Endodermal cell (in vitro differentiated cells): Measurements from ENCODE around the gene ZDHHC5. TPM values are rescaled to one million over a fixed set of nuclear protein-coding genes. Genes with fewer than 3 reads are reported as not detected.
"Not testable (repeated sequence)": the region's sequence is repeated elsewhere in the genome, so short reads cannot be mapped to it uniquely, and the experiment has no call there.

ENCODE experiments used
- DNase-seq: peaks from one replicate; pipeline ENCODE4 v3.0.0-alpha.2; 2017
- H3K27ac ChIP-seq: 2 replicates; pipeline ENCODE4 v1.5.1; 2013; ENCODE audit warnings: mild to moderate bottlenecking, low read depth, low read length, moderate library complexity
- H3K27me3 ChIP-seq: 2 replicates; pipeline ENCODE4 v1.6.1; 2013; ENCODE audit warnings: mild to moderate bottlenecking, low read length, moderate library complexity; ENCODE audit not compliant: insufficient read depth, control insufficient read depth, poor library complexity, severe bottlenecking
- H3K36me3 ChIP-seq: 2 replicates; pipeline ENCODE4 v1.7.0; 2013; ENCODE audit warnings: mild to moderate bottlenecking, low read length, moderate library complexity; ENCODE audit not compliant: control insufficient read depth, insufficient read depth
- H3K4me1 ChIP-seq: one replicate; pipeline ENCODE4 v1.7.0; 2013; ENCODE audit warnings: low read length; ENCODE audit not compliant: control insufficient read depth, insufficient read depth
- H3K4me3 ChIP-seq: 2 replicates; pipeline ENCODE4 v1.5.1; 2013; ENCODE audit warnings: mild to moderate bottlenecking, low read length, moderate library complexity
- H3K9ac ChIP-seq: 2 replicates; pipeline ENCODE4 v1.6.1; 2013; ENCODE audit warnings: mild to moderate bottlenecking, low read length, moderate library complexity; ENCODE audit not compliant: poor library complexity, severe bottlenecking; ENCODE audit errors: extremely low read depth
- H3K9me3 ChIP-seq: 2 replicates; pipeline ENCODE4 v1.6.1; 2013; ENCODE audit warnings: mild to moderate bottlenecking, low read length, moderate library complexity; ENCODE audit not compliant: control insufficient read depth
- H3K27ac Mint-ChIP-seq: 2 replicates; pipeline ENCODE4 v1.8.0; 2020; ENCODE audit warnings: mixed read lengths
- H3K27me3 Mint-ChIP-seq: 2 replicates; pipeline ENCODE4 v1.8.0; 2021; ENCODE audit warnings: mild to moderate bottlenecking, mixed read lengths; ENCODE audit not compliant: insufficient read depth
- H3K36me3 Mint-ChIP-seq: 2 replicates; pipeline ENCODE4 v1.8.0; 2020; ENCODE audit warnings: low read depth, mixed read lengths
- H3K4me1 Mint-ChIP-seq: 2 replicates; pipeline ENCODE4 v1.8.0; 2020; ENCODE audit warnings: mixed read lengths
- H3K4me3 Mint-ChIP-seq: 2 replicates; pipeline ENCODE4 v1.8.0; 2020; ENCODE audit warnings: mild to moderate bottlenecking, moderate library complexity, mixed read lengths
- H3K9me3 Mint-ChIP-seq: 2 replicates; pipeline ENCODE4 v1.8.0; 2020; ENCODE audit warnings: mild to moderate bottlenecking, mixed read lengths
- WGBS, 2 experiments: methylation state at CpG; one replicate each; pipeline versions ENCODE4 v1.1.5 to v1.1.7; 2013; ENCODE audit warnings: missing lambda C conversion rate in 2 of 2, mixed read lengths in 1 of 2; ENCODE audit not compliant: insufficient coverage in 1 of 2, insufficient read length in 1 of 2; 5-methylcytosine and 5-hydroxymethylcytosine counted together
- total RNA-seq, 2 donors: library from RNA; stranded (reverse); fragmentation: NEBNext Ultra II Directional in 1 of 2; extraction: Animal tissue kit (Norgen Biotek cat#: 25700) in 1 of 2; gene quantifications; 2 replicates in 1 of 2; 3 replicates in 1 of 2; pipeline ENCODE4 v1.2.1, GENCODE V29; 2021
- TF ChIP-seq, protein P1 (sequence below): fragments of 200-600 bp; sonication (generic); conservative IDR thresholded peaks from 2 replicates; pipeline ENCODE4 v1.5.0; 2021; ENCODE audit warnings: antibody characterized with exemption, mild to moderate bottlenecking

The ZDHHC5 gene
- total RNA-seq, 2 donors from 2014 or later = 70.7 to 77.1 TPM

DNA sequence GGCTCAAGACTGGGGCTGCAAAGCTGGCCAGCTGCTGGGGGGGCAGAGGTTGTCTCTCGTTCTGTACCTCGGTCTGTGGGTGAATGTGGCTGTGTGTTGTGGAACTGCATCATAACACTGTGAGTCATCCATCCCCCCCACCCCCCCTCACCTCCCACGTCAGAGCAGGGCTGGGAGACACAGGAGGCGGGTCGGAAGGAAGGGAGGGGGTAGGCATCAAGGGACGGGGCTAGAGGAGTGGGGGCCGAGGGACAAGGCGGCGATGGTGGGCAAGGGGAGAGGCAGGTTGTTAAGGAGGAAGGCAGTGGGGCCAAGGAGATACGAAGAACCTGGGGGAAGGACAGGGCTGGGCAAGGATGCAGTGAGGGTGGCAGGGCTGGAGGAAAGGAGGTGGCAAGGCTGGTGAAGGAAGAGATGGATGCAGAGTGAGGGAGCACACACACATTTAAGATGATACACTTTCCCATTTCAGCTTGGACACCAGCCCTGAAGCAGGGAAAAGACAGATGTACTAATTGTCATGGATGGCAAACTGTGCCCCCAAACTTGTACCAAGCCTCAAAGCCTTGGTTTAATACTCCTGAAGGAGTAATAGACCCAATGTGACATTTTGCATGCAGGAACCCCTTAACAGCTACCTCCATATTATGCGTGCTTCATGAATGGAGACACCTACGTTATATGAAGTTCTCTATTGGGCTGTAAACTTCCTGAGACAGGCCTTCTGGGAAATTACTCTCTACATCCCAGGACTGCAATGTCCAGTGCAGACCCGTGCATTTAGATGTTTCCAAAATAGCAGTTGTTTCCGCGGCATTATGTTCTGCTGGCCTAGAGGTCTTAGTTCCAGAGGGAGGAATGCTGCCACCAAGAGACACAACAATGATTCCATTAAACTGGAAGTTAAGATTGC lies 17.8 kb upstream of the ZDHHC5 start, which contains the start of gene YPEL4:
TSS of gene YPEL4 (minus strand) at position 87 of the 913 bp plus-strand sequence. CDS start 2,805 bp downstream, outside the sequence.
- H3K27ac Mint-ChIP-seq = peak within 1 kb of the TSS; percentile 91
- peaks cover 61% of the 10 kb centered on the region for H3K4me1 Mint-ChIP-seq
- peak; percentile 89 for DNase-seq
- peaks cover 2% of the 10 kb centered on the region for H3K36me3 Mint-ChIP-seq
- H3K4me3 Mint-ChIP-seq = peak within 1 kb of the TSS; percentile 43
- no peaks in the 10 kb centered on the region for H3K9me3 Mint-ChIP-seq
- H3K27me3 ChIP-seq = no peaks in the 10 kb centered on the region
- H3K36me3 ChIP-seq = peaks cover 9% of the 10 kb centered on the region
- peak within 1 kb of the TSS; percentile 67 for H3K4me3 ChIP-seq
- no peaks in the 10 kb centered on the region for H3K9me3 ChIP-seq
- TF ChIP-seq, protein P1, sequence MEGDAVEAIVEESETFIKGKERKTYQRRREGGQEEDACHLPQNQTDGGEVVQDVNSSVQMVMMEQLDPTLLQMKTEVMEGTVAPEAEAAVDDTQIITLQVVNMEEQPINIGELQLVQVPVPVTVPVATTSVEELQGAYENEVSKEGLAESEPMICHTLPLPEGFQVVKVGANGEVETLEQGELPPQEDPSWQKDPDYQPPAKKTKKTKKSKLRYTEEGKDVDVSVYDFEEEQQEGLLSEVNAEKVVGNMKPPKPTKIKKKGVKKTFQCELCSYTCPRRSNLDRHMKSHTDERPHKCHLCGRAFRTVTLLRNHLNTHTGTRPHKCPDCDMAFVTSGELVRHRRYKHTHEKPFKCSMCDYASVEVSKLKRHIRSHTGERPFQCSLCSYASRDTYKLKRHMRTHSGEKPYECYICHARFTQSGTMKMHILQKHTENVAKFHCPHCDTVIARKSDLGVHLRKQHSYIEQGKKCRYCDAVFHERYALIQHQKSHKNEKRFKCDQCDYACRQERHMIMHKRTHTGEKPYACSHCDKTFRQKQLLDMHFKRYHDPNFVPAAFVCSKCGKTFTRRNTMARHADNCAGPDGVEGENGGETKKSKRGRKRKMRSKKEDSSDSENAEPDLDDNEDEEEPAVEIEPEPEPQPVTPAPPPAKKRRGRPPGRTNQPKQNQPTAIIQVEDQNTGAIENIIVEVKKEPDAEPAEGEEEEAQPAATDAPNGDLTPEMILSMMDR = no peak
- peaks cover 36% of the 10 kb centered on the region for H3K4me1 ChIP-seq
- 23 to 28% methylated on average over 10 to 13 of the region's 15 CpGs for WGBS, 2 experiments
- H3K27me3 Mint-ChIP-seq = peaks cover 8% of the 10 kb centered on the region
- no peak within 1 kb of the TSS for H3K9ac ChIP-seq
- H3K27ac ChIP-seq = peak within 1 kb of the TSS; percentile 74

DNA sequence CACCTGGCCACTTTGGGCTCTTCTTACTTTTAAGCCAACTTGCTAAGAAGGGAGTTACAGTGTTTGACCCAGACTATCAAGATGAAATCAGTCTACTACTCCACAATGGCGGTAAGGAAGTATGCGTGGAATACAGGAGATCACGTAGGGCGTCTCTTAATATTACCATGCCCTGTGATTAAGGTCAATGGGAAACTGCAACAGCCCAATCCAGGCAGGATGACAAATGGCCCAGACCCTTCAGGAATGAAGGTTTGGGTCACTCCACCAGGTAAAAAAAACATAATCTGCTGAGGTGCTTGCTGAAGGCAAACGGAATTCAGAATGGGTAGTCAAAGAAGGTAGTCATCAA lies 17.2 kb upstream of the ZDHHC5 start:
- Histone ChIP-seq H3K9me3 (no peaks in the 10 kb centered on the region), H3K4me3 (no peak overlapping the region), H3K4me1 (peaks cover 29% of the 10 kb centered on the region), H3K27ac (no peak overlapping the region), H3K9ac (no peak overlapping the region), H3K27me3 (no peaks in the 10 kb centered on the region), H3K36me3 (peaks cover 3% of the 10 kb centered on the region)
- no peak overlapping the region for H3K27ac Mint-ChIP-seq
- TF ChIP-seq, protein P1 = no peak
- DNase-seq = no peak
- H3K27me3 Mint-ChIP-seq = peaks cover 8% of the 10 kb centered on the region
- H3K4me3 Mint-ChIP-seq = no peak overlapping the region
- WGBS, 2 experiments = 81 to 87% methylated on average over 5 of the region's 5 CpGs
- H3K36me3 Mint-ChIP-seq = peaks cover 2% of the 10 kb centered on the region
- no peaks in the 10 kb centered on the region for H3K9me3 Mint-ChIP-seq
- H3K4me1 Mint-ChIP-seq = peaks cover 57% of the 10 kb centered on the region

DNA sequence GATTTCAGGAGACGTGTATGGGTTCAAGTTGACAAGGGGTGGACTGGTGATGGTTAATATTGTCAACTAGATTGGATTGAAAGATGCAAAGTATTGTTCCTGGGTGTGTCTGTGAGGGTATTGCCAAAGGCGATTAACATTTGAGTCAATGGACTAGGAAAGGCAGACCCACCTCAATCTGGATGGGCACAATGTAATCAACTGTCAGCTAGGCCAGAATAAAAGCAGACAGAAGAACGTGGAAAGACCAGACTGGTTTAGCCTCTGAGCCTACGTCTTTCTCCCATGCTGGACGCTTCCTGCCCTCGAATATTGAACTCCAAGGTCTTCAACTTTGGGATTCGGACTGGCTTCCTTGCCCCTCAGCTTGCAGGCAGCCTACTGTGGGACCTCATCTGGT lies 16.5 kb upstream of the ZDHHC5 start:
- no peak overlapping the region for H3K9ac ChIP-seq
- no peak overlapping the region for H3K4me3 ChIP-seq
- Mint-ChIP-seq H3K4me3 (no peak overlapping the region), H3K4me1 (peaks cover 50% of the 10 kb centered on the region), H3K27me3 (peaks cover 8% of the 10 kb centered on the region), H3K36me3 (no peaks in the 10 kb centered on the region), H3K9me3 (no peaks in the 10 kb centered on the region), H3K27ac (no peak overlapping the region)
- H3K27ac ChIP-seq = no peak overlapping the region
- TF ChIP-seq, protein P1 = no peak
- 90 to 92% methylated on average over 7 of the region's 7 CpGs for WGBS, 2 experiments
- H3K27me3 ChIP-seq = no peaks in the 10 kb centered on the region
- no peak for DNase-seq
- H3K9me3 ChIP-seq = no peaks in the 10 kb centered on the region
- H3K36me3 ChIP-seq = no peaks in the 10 kb centered on the region
- peaks cover 22% of the 10 kb centered on the region for H3K4me1 ChIP-seq

DNA sequence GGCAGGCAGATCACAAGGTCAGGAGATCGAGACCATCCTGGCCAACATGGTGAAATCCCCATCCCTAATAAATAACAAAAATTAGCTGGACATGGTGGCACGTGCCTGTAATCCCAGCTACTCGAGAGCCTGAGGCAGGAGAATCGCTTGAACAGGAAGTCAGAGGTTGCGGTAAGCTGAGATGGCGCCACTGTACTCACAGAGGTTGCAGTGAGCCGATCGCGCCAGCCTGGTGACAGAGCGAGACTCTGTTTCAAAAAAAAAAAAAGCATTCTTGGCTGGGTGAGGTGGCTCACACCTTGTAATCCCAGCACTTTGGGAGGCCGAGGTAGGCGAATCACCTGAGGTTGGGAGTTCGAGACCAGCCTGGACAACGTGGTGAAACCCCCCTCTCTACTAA lies 15.7 kb upstream of the ZDHHC5 start:
- H3K27me3 Mint-ChIP-seq, H3K9me3 Mint-ChIP-seq, H3K4me3 Mint-ChIP-seq, DNase-seq, H3K27me3 ChIP-seq, H3K4me3 ChIP-seq, H3K9me3 ChIP-seq, H3K9ac ChIP-seq, H3K36me3 ChIP-seq, H3K36me3 Mint-ChIP-seq, H3K27ac ChIP-seq, H3K27ac Mint-ChIP-seq: not testable (repeated sequence)
- peaks cover 15% of the 10 kb centered on the region for H3K4me1 ChIP-seq
- peaks cover 42% of the 10 kb centered on the region for H3K4me1 Mint-ChIP-seq
- WGBS, 2 experiments = 90 to 95% methylated on average over 14 of the region's 14 CpGs
